WTC11 (cell line): ENCODE measurements around the gene MORN4.

Experiments used
- GABPB1 ChIP-seq: sonication (generic); formaldehyde crosslinking; IDR thresholded peaks from 2 replicates; pipeline ENCODE4 v1.8.1; 2023; ENCODE audit warnings: mild to moderate bottlenecking, missing genetic modification reagents
- KAT7 ChIP-seq: sonication (generic); formaldehyde crosslinking; IDR thresholded peaks from 2 replicates; pipeline ENCODE4 v1.8.1; 2023; ENCODE audit warnings: missing genetic modification reagents, mild to moderate bottlenecking, borderline replicate concordance
- ZNF232 ChIP-seq: sonication (generic); formaldehyde crosslinking; IDR thresholded peaks from 2 replicates; pipeline ENCODE4 v1.8.0; 2022; ENCODE audit warnings: mild to moderate bottlenecking, missing genetic modification reagents
- TF ChIP-seq, protein P1 (sequence below): fragments of 200-600 bp; IDR thresholded peaks from 2 replicates; pipeline ENCODE4 v1.8.0; 2022; ENCODE audit warnings: antibody characterized with exemption

DNA sequence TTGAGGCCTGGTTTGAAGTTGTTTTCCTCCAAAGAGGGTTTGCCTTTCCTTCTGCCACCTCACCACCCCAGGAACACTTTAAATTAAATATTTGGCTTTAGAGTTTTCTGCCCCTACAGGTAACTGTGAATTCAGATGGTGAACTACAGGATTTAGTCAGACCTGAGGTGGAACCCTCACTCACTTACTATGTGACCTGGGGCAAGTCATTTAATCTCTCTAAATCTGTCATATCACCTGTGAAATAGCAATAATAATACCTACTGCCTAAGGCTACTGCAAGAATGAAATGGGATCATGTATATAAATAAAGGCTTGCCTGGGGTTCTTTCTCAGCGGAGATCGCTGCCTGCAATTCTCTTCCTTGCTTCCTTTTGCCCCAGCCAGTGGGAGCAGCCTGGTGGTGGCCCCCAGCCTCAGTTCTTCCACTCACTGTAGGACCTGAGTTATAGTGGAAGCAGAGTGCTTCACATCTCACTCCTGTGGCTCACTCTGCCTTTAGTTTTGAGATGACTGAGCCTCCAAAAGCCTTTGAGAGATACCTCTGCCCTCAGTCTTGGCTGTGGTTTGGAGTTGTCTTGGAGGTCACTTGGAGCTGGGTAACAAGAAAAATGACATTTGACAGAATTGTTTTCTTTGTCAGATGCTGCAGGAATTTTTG, 66.8 kb downstream of the MORN4 start:
- TF ChIP-seq, protein P1, sequence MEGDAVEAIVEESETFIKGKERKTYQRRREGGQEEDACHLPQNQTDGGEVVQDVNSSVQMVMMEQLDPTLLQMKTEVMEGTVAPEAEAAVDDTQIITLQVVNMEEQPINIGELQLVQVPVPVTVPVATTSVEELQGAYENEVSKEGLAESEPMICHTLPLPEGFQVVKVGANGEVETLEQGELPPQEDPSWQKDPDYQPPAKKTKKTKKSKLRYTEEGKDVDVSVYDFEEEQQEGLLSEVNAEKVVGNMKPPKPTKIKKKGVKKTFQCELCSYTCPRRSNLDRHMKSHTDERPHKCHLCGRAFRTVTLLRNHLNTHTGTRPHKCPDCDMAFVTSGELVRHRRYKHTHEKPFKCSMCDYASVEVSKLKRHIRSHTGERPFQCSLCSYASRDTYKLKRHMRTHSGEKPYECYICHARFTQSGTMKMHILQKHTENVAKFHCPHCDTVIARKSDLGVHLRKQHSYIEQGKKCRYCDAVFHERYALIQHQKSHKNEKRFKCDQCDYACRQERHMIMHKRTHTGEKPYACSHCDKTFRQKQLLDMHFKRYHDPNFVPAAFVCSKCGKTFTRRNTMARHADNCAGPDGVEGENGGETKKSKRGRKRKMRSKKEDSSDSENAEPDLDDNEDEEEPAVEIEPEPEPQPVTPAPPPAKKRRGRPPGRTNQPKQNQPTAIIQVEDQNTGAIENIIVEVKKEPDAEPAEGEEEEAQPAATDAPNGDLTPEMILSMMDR = no peak
- TF ChIP-seq KAT7 (CRISPR knock-in tag) (no peak), GABPB1 (no peak), ZNF232 (CRISPR knock-in tag) (no peak)
